ENCODE data around the gene ZNF121.

Gene ZNF121

GRCh38 chr19:9538183-9539058 lies 45.9 kb downstream of the ZNF121 start, which contains the start of gene ZNF426:
TSS of gene ZNF426 (minus strand) at chr19:9538645. CDS start at chr19:9536232, 2,413 bp downstream.
- FAIRE-seq: peak; percentile 36

DNA sequence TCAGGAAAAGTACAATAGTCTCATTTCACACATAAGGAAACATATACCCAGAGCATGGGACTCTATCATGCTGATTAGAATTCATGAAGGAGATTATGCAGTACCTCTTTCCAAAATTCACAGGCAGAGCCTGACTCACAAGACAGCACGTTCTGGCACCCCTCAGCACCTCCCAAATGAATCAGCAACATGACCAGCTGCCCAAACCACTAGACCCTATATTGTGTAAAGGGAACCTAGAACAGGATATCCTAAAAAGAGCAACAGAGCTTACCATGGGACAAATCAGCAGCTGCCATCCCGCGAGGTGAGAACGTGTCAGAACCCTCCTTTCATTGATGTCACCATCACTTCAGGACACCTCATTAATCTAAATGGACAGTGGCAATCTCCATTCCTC lies 48.4 kb downstream of the ZNF121 start:
- FAIRE-seq: no peak

DNA sequence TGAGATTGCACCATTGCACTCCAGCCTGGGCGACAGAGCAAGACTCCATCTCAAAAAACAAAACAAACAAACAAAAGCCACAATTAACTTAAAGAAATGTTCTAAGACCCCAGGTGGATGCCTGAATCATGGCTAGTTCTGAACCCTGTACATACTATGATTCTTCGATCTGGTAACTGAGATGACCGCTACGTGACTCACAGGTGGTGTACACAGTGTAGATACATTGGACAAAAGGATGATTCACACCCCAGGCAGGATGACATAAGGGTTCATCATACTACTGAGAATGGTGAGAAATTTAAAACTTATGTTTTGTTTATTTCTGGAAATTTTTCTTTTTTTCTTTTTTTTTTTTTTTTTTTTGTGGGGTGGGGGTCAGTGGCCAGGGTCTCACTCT lies 52.4 kb downstream of the ZNF121 start:
- FAIRE-seq: no peak

DNA sequence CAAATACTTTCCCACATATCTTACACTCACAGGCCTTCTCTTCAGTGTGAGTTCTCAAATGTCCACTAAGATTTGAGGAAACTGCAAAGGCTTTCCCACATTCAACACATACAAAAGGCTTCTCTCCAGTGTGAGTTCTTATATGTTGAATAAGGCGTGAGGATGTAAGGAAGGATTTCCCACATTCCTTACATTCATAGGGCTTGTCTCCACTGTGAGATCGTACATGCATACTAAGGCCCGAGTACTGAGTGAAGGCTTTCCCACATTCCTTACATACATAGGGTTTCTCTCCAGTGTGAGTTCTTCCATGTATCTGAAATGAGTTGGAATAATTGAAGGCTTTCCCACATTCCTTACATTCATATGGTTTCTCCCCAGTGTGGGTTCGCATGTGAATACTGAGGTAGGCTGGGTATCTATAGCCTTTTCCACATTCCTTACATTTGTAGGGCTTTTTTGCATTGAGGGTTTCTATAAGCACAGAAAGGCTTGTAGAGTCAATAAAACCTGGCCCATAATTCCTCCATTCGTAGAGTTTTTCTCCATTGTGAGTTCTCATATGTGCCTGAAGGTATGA lies 55.5 kb downstream of the ZNF121 start:
- FAIRE-seq: no peak

- no peak for FAIRE-seq
Measured at GRCh38 chr19:9523885-9524474, 60.3 kb downstream of the ZNF121 start.
